Ascending aorta (tissue), 2 donors: ENCODE data around the gene KPTN. TPM values are rescaled to one million over a fixed set of nuclear protein-coding genes. Genes with fewer than 3 reads are reported as not detected.

Experiments
- DNase-seq, 2 donors: peaks; one replicate each; pipeline ENCODE4 v3.0.0-alpha.2; 2019; ENCODE audit warnings: low spot score in 2 of 2
- H3K27ac ChIP-seq, 2 donors: fragments of 200-600 bp; sonication (generic); one replicate each; pipeline ENCODE4 v1.5.1; 2016 to 2017; ENCODE audit warnings: mild to moderate bottlenecking in 1 of 2
- H3K27me3 ChIP-seq: fragments of 200-600 bp; sonication (generic); one replicate; pipeline ENCODE4 v1.5.1; 2017
- H3K36me3 ChIP-seq, 2 donors: fragments of 200-600 bp; sonication (generic); one replicate each; pipeline ENCODE4 v1.5.1; 2016
- H3K4me1 ChIP-seq, 2 donors: fragments of 200-600 bp; sonication (generic); one replicate each; pipeline ENCODE4 v1.5.1; 2016 to 2017; ENCODE audit warnings: mild to moderate bottlenecking in 1 of 2
- H3K4me3 ChIP-seq, 2 donors: fragments of 200-600 bp; sonication (generic); one replicate each; pipeline ENCODE4 v1.5.1; 2016 to 2017; ENCODE audit warnings: mild to moderate bottlenecking in 1 of 2
- H3K9me3 ChIP-seq, 2 donors: fragments of 200-600 bp; sonication (generic); one replicate each; pipeline ENCODE4 v1.5.1; 2016
- CTCF ChIP-seq, 3 experiments: fragments of 200-600 bp in 2 of 3; fragments of 450-650 bp in 1 of 3; sonication (generic) in 2 of 3; IDR thresholded peaks; one replicate each; pipeline ENCODE4 v1.5.1; 2016 to 2019; ENCODE audit warnings: antibody characterized with exemption in 3 of 3, mild to moderate bottlenecking in 1 of 3, moderate library complexity in 1 of 3
- intact Hi-C: fragments of 100-400 bp; cut with DNase I; formaldehyde crosslinking; loops from one replicate; pipeline ENCODE4 v1.15.1; 2023
- total RNA-seq: library from RNA; depleted of rRNA; stranded (reverse); fragments of >200 nt; gene quantifications from one replicate; pipeline ENCODE4 v1.1.0, GENCODE V29; 2016

The KPTN gene
- total RNA-seq, 1 donor from 2014 or later, result 26.0 TPM

GRCh38 chr19:47443331-47443730, 40.7 kb downstream of the KPTN start:
- Histone ChIP-seq H3K27me3 (peaks cover 45% of the 10 kb centered on the region), H3K36me3 (no peaks in the 10 kb centered on the region), H3K9me3 (no peaks in the 10 kb centered on the region), H3K27ac (no peak overlapping the region), H3K4me1 (peaks cover 0 to 3% of the 10 kb centered on the region in 2 donors), H3K4me3 (no peak overlapping the region)
- no peak for TF ChIP-seq CTCF (IDR thresholded peaks at IDR 0.05)
- intact Hi-C loops, result no loop called here
- DNase-seq, result no peak

DNA sequence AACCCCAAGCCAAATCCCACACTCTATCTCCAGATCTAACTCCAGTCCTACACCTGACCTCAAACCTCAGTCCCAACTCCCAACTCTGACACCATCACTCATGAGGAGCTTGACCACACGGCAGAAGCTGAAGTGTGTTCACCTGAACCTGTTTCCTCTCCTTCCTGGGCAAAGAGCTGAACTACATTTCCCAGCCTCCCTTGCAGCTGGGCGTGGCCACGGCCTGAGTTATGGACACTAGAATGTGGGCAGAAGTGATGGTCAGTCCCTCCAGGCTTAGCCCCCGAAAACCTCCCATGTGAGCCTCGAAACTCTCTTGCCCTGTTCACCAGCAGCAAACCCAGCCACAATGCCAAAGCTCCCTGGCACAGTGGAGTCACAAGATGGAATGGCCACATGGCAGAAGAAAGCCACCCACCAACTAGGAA, 45.2 kb downstream of the KPTN start:
- Histone ChIP-seq H3K4me3 (no peak overlapping the region), H3K27ac (no peak overlapping the region), H3K9me3 (no peaks in the 10 kb centered on the region), H3K36me3 (no peaks in the 10 kb centered on the region), H3K4me1 (no peaks in the 10 kb centered on the region), H3K27me3 (peaks cover 8% of the 10 kb centered on the region)
- no peak for DNase-seq
- intact Hi-C loops, result no loop called here
- no peak for TF ChIP-seq CTCF (IDR thresholded peaks at IDR 0.05)

DNA sequence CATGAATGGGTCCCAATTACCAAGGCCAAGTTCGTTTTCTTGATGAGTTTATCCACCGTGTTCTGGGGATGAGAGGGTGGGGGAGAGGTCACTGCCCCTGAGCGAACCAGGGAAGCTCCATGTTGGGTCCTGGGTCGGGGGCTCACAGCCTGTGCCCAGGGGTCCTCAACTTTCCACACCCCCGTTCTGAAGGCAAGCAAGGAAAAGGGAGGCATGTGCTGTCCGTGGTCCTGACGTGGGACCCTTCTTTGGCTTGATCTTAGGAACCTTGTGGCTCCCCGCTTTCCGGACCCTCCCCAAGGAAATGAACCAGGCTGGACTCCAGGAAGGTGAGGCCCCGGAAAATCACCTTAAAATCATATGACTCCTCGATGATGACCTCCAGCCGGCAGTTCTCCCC, 46.5 kb downstream of the KPTN start:
- intact Hi-C loops, result no loop called here
- H3K27me3 ChIP-seq, result no peaks in the 10 kb centered on the region
- H3K4me3 ChIP-seq, result no peak overlapping the region
- no peaks in the 10 kb centered on the region for H3K4me1 ChIP-seq
- no peaks in the 10 kb centered on the region for H3K36me3 ChIP-seq
- no peak for DNase-seq
- no peaks in the 10 kb centered on the region for H3K9me3 ChIP-seq
- no peak overlapping the region for H3K27ac ChIP-seq
- no peak for TF ChIP-seq CTCF (IDR thresholded peaks at IDR 0.05)

- H3K27ac ChIP-seq, result no peak overlapping the region
- peak in 1 of 2 donors; percentile 86 for DNase-seq
- peaks cover 5% of the 10 kb centered on the region for H3K27me3 ChIP-seq
- no peaks in the 10 kb centered on the region for H3K4me1 ChIP-seq
- H3K4me3 ChIP-seq, result no peak overlapping the region
- no peaks in the 10 kb centered on the region for H3K36me3 ChIP-seq
- peak; percentile 81 to 92 (median 92) for TF ChIP-seq CTCF (IDR thresholded peaks at IDR 0.05)
- H3K9me3 ChIP-seq, result no peaks in the 10 kb centered on the region
- intact Hi-C loops, result loop anchor here (1.0 kb wide), 3 partner anchors 78 to 270 kb away; partner anchors contain the start of gene NAPA
These were observed 47.2 kb downstream of the KPTN start for GRCh38 chr19:47436712-47437401.

GRCh38 chr19:47435883-47436417, 48.1 kb downstream of the KPTN start:
- TF ChIP-seq CTCF (IDR thresholded peaks at IDR 0.05), result no peak
- Histone ChIP-seq H3K4me3 (no peak overlapping the region), H3K27me3 (peaks cover 13% of the 10 kb centered on the region), H3K36me3 (no peaks in the 10 kb centered on the region), H3K4me1 (no peaks in the 10 kb centered on the region), H3K27ac (no peak overlapping the region), H3K9me3 (no peaks in the 10 kb centered on the region)
- no peak for DNase-seq
- intact Hi-C loops, result loop anchor here (1.0 kb wide), 3 partner anchors 79 to 271 kb away; partner anchors contain the start of gene NAPA
